Inferior parietal cortex (tissue), 1 donor: ENCODE data around the gene CARM1.
"Not testable (repeated sequence)": the region's sequence is repeated elsewhere in the genome, so short reads cannot be mapped to it uniquely, and the experiment has no call there.

Experiments used
- DNase-seq: peaks from one replicate; pipeline ENCODE4 v3.0.0-alpha.2; 2016; ENCODE audit errors: extremely low spot score

Gene CARM1

DNA sequence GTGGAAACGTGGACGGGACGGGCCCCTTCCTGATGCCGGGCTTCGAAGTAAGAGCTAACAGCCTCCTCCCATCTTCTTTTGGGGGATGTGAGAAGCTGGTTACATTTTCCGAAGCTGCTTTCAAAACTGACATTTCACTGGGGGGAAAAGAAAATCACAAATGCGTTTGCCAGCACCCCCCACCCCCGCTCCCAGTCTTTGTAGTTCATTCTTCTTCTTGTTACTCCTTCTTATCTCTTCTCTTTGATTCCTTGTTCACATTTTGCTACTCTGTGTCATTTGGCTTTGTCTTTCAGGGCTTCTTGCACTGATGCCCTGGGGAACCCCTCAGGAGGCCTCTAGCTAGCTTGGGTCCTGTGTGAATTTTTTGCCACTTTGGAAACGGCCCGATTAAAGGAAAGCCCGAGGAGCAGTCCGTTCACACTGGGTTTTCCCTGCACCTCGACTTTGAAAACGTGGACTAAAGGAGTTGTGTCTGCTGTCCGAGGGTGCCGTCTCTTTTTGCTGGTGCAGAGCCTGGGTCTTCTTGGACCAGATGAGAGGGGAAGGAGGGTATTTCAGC lies 1.3 kb downstream of the CARM1 start:
- no peak for DNase-seq

DNA sequence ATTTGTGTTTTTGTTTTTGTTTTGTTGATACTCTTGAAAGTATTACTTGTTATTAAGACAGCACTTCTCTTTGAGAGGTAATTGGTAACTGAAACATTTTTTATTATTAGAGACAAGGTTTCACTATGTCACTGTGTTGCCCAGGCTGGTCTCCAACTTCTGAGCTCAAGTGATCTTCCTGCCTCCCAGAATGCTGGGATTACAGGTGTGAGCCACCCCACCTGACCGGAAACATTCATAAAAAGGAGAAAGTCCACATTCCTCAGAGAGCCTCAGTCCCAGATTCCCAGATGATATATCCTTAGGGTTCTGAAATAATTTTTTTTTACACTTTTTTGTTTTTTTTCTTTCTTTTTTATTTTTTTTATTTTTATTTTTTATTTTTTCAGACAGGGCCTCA lies 2.7 kb downstream of the CARM1 start:
- DNase-seq, result no peak

DNA sequence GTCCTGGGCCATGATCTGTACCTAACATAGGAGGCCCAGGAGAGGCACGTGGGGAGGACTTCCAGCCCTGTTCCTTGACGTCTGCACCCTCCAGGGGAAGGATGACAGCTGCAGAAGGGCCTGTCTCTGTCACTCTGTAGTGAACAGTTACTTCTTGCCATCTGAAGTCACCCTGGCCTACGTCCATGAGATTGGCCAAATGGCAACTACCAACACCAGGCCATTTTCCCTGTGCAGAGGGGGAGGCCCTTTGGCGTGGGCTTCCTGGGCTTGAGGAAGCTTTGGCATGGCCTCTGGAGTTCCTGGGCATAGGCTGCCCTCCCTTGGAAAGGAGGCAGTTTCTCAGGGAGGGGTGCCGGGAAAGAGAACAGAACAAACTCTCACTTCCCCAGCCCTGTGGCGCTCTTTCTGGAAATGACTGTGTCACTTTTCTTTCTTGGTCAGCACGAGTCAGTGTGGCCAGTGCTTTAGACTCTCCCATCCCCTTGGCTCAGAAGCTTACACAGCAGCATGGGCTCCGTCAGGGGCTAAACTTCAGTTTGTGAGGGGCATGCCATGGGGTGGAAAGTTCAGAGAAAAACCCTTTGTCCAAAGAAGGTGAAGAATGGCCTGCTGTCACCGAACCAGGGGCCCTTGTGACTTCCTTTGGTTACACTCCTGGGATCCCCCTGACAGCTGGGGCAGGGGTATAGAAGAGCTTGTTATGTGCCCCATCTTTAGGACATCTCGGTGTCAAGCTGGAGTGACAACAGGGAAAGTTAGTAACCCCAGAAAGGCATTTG lies 5.3 kb downstream of the CARM1 start:
- no peak for DNase-seq

DNA sequence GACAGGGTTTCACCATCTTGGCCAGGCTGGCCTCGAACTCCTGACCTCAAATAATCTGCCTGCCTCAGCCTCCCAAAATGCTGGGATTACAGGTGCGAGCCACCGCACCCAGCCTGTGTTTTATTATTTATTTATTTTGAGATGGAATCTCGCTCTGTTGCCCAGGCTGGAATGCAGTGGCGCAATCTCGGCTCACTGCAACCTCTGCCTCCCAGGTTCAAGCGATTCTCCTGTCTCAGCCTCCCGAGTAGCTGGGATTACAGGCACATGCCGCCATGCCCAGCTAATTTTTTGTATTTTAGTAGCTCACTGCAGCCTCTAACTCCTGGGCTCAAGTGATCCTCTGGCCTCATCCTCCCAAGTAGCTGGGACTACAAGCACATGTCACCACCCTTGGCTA lies 6.3 kb downstream of the CARM1 start:
- DNase-seq, result not testable (repeated sequence)

DNA sequence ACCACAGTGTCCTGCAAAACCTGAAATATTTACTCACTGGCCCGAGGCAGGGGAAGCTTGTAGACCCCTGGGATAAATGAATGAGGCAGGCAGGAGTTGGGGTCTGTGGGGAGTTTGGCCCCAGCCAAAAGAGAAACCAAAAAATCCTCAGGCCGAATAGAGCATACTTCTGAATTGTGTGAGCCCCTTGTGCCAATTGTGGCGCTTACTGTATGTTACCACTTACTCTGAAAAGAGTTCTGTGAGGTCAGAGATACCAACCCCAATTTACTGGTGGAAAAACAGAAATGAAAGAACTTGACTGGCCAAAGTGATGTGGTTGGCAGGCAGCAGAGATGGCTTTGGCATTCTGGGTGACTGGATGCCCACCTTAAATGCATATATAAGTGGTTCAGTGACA lies 6.9 kb downstream of the CARM1 start:
- DNase-seq, result no peak

DNA sequence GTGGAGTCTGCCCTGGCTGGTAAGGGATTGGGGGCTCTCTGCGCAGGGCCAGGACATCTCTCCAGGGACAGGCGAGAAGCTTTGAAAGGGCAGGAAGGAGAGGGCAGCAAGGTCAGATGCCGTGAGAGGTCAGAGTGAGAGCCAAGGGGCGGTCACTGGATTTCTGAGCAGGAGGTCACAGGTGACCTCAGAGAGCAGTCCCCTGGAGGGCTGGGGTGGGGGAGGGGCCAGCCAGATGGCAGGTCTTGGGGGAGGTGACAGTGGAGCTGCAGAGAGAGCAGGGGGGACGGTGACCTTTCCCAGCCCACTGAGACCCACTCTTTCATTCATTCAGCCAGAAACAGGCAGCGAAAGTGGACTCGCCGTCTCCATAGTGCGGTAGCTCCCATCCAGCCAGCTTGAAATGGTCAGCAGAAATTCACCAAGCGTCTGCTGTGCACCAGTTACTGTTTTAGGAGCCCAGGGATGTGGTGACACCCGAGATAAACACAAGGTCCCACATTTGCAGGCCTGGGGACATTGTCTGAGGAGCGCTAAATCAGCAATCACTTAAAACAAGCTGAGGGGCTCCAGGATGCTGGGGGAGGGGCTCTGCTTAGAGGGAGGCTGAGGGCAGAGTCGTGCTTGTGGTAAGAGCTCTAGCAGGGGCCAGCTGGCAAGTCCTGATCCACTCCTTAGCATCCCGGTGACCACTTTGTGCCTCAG lies 10.2 kb downstream of the CARM1 start:
- no peak for DNase-seq

DNA sequence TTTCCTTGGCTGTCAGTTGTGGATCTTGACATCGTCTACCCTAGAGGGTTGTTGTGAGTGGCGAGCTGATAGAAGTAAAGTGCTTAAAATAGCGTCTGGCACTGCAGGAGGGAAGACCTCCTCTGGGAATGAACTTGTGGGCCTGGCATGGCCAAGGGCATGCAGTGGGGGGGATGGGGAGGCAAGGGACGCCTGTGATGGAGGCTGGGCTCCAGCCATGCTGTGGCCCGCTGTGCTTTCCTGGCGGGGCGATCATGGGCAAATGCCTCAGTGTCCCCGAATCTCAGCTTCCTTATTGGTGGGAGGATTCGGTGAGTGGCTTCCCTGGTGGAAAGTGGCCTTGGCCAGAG lies 10.7 kb downstream of the CARM1 start:
- no peak for DNase-seq

DNA sequence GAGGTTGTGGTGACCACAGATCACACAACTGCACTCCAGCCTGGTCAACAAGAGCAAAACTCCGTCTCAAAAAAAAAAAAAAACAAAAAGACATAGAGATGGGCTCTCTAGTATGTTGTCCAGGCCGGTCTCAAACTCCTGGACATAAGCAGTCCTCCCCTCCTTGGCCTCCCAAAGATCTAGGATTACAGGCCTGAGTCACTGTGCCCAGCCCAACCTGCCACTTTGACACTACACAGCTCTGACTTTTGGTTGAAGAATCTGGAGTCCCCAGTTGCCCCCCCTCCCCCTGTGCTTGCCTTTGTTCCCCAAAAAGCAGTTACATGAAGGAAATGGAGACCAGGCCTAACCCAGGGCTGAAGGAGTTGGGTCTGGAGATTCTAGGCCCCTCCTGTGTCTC lies 12.9 kb downstream of the CARM1 start:
- no peak for DNase-seq

DNA sequence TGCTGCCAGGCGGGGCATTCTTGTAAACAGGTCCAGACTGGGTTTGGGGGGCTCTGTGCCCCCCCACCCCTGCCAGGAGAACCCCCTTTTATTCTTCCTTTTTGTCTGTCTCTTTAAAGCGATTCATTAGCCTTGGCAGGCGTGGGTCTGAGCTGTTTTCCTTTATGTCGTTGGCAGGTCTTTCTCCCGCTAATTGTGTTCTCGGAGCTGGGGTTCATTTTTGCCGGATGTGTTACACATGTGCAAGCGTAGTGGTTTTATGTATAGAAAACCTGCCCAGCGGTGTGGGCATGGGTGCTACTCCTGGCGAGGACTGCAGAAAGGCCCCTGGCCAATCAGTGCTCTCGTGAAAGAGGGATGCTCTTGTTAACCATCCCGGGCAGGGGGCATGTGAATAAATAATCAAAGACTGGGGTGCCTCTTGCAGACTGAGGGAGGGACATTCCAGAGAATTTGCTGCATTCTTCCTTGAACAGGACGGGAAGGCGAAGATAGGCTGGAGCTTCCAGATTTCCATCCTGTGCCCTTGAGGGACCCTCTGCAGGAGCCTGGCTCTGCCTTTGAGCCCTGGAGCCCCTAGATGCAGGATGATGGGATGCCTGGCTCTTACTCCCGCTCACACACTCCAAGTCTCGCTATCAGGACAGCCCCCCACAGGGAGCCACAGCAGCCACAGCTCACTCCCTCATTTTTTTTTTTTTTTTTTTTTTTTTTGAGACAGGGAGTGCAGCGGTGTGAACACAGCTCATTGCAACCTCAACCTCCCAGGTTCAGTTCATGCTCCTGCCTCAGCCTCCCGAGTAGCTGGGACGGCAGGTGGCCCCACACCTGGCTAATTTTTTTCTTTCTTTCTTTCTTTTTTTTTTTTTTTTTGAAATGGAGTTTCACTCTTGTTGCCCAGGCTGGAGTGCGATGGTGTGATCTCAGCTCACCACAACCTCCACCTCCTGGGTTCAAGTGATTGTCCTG lies 14.1 kb downstream of the CARM1 start:
- DNase-seq, result no peak

DNA sequence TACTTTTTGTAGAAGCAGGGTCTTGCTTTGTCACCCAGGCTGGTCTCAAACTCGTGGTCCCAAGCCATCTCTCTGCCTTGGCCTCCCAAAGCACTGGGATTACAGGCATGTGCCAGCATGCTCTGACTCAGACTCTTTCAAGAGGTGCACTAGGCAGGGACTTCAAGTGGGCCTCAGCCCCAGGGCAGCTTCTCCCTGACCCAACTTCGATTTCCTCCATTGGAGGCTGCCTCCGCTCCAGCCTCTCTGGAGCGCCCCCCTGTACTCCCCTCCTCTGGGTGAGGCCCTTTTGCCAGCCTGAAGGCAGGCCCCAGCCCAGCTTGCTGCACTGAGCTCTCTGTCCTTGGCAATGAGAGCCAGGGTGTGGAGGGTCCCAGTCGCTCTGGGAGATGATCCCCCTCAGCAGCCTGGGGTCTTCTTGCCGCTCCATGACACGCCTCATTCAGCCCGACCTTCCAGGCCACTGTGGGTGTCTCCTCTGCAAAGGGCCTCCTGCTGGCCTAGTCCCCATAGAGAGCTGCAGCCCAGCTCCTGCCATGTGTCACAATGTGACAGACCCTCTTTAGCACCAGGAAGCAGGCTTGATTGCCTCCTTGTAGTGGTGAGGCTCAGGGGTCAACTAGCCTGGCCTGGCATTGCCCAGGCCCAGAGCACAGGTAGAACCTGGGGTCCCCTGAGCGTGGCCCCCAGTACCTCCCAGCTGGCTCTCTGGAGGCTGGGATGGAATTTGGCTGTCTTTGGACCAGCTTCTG lies 16.4 kb downstream of the CARM1 start:
- no peak for DNase-seq

DNA sequence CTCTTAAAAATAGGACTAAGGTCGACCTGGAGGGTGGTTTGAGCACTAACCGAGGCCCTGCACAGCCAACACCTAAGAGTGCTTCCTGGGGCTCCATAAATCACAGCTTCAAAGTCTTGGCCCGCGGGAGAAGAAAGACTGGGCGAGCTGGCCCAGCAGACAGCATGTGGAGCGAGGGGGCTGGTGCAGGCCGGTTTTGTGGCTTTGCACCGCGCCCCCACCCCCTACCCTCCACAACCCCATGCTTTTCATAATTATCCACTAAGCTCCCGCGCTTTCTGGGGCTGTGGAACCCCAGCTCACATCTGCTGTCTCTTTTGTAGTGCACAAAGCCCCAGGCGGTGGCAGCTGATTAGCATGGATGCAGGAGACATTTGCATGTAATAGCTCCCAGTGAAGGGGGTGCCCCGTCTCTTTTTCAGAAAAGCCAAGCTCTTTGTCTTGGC lies 17.1 kb downstream of the CARM1 start:
- DNase-seq, result no peak

DNA sequence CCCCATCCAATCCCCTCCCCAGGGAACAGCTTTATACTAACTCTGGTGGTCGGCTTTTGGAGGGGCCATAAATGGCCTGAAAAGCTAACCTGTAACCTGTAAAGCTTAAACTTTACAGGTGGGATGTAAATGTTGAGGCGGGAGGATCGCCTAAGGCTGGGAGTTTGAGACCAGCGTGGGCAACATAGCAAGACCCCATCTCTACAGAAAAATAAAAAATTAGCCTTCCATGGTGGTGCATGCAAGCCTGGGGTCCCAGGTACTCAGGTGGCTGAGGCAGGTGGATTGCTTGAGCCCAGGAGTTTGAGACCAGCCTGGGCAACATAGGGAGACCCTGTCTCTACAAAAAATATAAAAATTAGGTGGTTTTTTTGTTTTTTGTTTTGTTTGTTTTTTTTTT lies 18.5 kb downstream of the CARM1 start:
- no peak for DNase-seq

DNA sequence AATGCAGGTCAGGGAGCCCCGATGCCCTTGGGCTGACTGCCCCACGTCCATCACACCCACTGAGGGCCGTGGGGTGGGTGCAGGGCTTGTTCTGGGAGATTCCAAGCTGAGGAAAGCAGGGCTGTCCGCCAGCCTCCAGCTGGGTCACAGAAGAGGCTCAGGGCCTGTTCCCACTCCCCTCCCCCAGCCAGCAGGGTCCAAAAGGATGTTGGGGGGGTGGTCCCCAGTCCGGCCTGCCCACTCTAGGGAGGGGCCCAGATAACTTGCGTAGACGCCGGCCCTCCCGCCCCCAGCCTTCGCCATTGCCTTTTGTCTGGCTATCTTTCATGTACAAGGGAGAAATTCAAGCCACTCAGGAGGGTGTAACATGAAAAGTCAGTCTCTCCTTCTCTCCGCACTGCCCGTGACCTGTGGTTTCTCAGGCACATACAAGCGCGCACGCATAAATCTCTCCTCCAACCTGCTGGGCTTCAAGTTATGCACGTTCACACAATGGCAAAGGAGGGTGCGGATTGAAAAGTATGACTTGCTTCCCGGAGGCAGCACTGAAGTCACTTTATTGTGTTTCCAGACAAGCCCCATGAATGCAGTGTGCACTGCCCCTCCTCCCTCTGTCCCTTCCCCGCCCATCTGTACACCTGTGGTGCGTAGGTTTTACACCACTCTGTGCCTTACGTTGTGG lies 20.2 kb downstream of the CARM1 start:
- no peak for DNase-seq

DNA sequence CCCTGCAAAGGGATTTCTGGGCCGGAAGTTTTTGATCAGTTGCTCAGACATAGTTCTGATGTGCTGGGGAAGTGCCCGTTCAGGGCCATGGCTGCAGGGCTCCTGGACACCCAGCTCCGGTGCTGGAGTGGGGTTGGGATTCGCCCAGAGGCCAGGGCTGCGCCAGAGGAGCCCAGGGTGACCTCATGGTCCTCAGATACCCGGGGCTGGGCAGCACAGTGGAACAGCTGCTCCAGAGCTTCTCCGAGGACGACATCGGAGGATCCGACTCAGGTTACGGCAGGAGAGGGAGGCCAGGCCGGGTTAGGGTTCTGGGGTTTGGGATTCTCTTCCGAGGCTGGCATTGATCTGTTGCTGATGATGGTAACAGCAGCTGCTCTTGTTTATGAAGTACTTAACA lies 20.9 kb downstream of the CARM1 start:
- DNase-seq, result no peak

DNA sequence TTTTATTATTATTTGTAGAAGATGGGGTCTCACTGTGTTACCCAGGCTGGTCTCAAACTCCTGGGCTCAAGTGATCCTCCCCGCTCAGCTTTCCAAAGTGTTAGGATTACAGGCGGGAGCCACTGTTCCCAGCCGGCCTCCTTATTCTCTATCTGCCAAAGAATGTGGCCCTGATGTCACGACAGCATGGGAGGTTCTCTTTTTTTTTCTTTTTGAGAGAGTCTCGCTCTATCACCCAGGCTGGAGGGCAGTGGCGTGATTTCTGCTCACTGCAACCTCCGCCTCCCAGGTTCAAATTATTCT lies 23.5 kb downstream of the CARM1 start:
- no peak for DNase-seq

DNA sequence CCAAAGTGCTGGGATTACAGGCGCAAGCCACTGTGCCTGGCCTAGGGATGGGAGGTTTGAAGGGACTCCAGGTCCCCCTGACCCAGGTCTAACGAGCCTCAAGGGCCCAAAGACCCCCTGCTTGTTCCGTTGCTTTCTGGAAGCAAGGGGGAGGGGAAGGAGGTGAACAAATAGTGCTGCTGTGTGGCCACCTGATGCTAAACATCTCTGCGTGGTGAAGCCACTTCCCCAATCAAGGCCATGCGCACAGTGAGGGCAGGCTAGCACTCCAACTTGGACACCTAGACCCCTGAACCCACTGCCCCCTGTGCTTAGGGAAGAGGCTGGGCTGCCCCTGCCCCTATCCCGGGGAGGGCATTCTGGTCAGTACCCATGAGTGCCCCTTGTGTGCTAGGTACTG lies 24.0 kb downstream of the CARM1 start:
- no peak for DNase-seq

DNA sequence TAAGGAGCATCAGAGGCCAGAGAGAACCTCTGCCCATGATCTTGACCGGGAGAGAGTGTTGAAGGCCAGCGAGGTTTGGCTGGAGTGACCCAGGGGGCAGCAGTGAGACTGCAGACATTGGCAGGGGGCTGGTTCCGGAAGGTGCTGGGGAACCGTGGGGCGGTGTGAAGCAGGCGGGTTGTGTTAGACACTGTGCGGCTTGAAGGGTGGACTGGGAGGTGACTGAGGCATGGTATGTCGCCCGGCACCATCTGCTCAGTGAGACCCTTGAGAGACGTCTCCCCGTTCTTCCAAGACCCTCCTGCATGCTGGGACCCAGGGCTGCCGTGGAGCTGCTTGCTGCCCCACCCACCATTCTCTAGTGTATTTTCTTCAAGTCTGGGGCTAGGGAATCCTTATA lies 24.6 kb downstream of the CARM1 start:
- no peak for DNase-seq

DNA sequence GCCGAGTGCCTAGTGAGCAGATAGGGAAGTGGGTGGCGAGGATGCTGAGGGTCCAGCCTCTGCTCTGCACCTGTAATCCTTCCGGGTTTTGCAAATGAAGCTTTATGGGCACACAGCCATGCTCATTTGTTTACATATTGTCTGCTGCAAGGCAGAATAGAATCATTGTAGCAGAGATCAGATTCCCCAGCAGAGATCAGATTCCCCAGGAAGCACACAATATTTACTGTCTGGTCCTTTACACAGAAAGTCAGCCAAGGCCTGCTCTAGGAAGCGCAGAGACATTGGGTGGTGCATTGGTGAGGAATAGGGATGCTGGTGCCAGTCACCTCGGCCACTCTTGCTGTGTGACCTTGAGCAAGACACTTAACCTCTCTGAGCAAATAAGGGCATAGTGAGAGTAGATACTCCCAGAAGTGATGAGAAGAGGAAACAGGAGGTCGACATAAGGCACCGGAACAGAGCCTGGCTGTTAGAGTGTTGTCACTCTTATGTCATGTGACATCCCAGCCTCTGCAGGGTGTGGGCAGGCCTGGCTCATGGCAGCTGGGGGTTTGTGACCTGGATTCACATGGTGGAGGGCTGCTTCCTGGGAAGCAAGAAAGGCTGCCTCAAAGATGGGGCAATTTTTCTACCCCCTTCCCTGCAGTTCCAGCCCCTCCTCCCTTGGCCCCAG lies 25.6 kb downstream of the CARM1 start:
- no peak for DNase-seq

DNA sequence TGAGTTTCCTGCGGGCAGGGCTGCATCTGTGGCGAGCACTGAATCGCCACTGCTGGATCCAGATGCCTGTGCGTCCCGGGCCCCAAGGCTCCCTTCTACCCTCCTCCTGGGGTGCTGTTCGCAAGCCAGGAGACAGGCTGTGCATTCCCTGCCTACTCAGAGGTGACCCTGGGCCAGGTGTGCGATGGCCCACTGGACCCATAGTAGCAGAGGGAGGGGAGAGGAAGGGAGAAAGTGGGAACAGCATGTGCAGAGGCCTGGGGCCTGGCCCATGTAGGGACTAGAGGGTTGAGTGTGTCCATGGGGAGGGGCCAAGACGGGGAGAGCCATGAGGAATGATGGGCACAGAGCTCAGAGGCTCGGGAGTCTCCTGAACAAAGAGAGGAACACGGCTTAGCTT lies 27.3 kb downstream of the CARM1 start:
- DNase-seq, result no peak

DNA sequence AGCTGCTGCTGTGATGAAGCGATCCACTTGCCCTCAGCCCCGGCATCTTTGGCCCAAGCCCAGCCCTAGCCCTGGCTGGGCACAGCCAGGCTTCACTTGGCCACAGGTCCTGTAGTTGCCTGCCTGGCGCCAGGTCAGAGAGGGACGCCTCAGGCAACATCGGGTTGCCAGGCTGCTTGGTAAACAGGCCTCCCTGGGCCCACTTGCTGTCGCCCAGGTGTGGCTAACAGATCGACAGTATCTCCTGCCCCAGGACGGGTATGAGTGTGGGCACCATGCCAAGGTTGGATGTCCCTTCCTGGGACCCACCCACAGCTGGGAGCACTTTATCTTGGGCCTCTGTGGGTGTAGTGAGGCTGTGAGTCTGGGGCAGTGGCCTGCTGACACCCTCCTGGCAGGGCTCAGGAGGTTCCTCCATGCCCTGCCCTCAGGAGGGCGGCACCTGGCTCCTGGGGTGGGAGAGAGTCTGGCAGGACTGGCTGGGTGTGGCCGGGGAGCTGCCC lies 27.8 kb downstream of the CARM1 start:
- no peak for DNase-seq
